PC-3 (cell line): ENCODE results near the gene HSPA6. TPM values are rescaled to one million over a fixed set of nuclear protein-coding genes. Genes with fewer than 3 reads are reported as not detected.
"Not testable (repeated sequence)": the region's sequence is repeated elsewhere in the genome, so short reads cannot be mapped to it uniquely, and the experiment has no call there.

Experiments
- ATAC-seq: fragments of 200-7000 bp; cut with Tn5 transposase; 2 replicates; pipeline ENCODE4 v1.9.1; 2020; ENCODE audit warnings: mild to moderate bottlenecking, moderate library complexity
- BruUV-seq: library from RNA; stranded (reverse); fragments of 400-500 nt; replicated peaks from 2 replicates; lab custom pipeline; 2021; lab: Mats Ljungman, UMichigan
- CTCF ChIA-PET: fragments of 300-600 bp; sonication (Branson Sonifier 250); formaldehyde crosslinking; loops from one replicate; lab custom pipeline; 2022; ENCODE audit warnings: antibody characterized with exemption; lab: Charles Lee
- POLR2A ChIA-PET: fragments of 300-600 bp; sonication (Branson Sonifier 250); formaldehyde crosslinking; loops from one replicate; lab custom pipeline; 2022; ENCODE audit warnings: antibody characterized with exemption; ENCODE audit not compliant: unreplicated experiment; lab: Charles Lee
- DNase-seq: peaks from one replicate; pipeline ENCODE4 v3.0.0-alpha.2; 2015
- H2AFZ ChIP-seq: fragments of 300-600 bp; sonication (generic); 2 replicates; pipeline ENCODE4 v1.6.0; 2016; ENCODE audit warnings: antibody characterized with exemption, low read length
- H3F3A ChIP-seq: fragments of 300-600 bp; sonication (generic); one replicate; pipeline ENCODE4 v1.6.0; 2017; ENCODE audit warnings: antibody characterized with exemption, low read length, control low read depth, mild to moderate bottlenecking; ENCODE audit not compliant: unreplicated experiment
- H3K27ac ChIP-seq: fragments of 300-600 bp; sonication (generic); 2 replicates; pipeline ENCODE4 v1.5.1; 2016; ENCODE audit warnings: mild to moderate bottlenecking, low read length
- H3K27me3 ChIP-seq: fragments of 300-600 bp; sonication (generic); 2 replicates; pipeline ENCODE4 v1.6.1; 2016; ENCODE audit warnings: low read length, mixed read lengths
- H3K36me3 ChIP-seq: fragments of 300-600 bp; sonication (generic); 2 replicates; pipeline ENCODE4 v1.6.1; 2016; ENCODE audit warnings: low read depth, mixed run types, low read length, mixed read lengths
- H3K4me1 ChIP-seq: fragments of 300-600 bp; sonication (generic); 2 replicates; pipeline ENCODE4 v1.5.1; 2016; ENCODE audit warnings: low read length; ENCODE audit not compliant: insufficient read depth
- H3K4me2 ChIP-seq: fragments of 300-600 bp; sonication (generic); 2 replicates; pipeline ENCODE4 v1.6.0; 2016; ENCODE audit warnings: low read length
- H3K4me3 ChIP-seq: fragments of 300-600 bp; sonication (generic); 2 replicates; pipeline ENCODE4 v1.5.1; 2016; ENCODE audit warnings: mild to moderate bottlenecking, low read length, mixed read lengths
- H3K79me2 ChIP-seq: fragments of 300-600 bp; sonication (generic); 2 replicates; pipeline ENCODE4 v1.6.1; 2017; ENCODE audit warnings: low read length, mixed read lengths
- H3K9ac ChIP-seq: fragments of 300-600 bp; sonication (generic); 2 replicates; pipeline ENCODE4 v1.6.0; 2016; ENCODE audit warnings: mild to moderate bottlenecking, low read length
- H3K9me2 ChIP-seq: fragments of 300-600 bp; sonication (generic); replicated peaks from 2 replicates; pipeline ENCODE4 v1.6.1; 2016; ENCODE audit warnings: mixed run types, low read length, mixed read lengths
- H3K9me3 ChIP-seq: fragments of 300-600 bp; sonication (generic); 2 replicates; pipeline ENCODE4 v1.6.1; 2016; ENCODE audit warnings: low read length, mixed read lengths
- H4K20me1 ChIP-seq: fragments of 300-600 bp; sonication (generic); 2 replicates; pipeline ENCODE4 v1.6.1; 2016; ENCODE audit warnings: low read length, mixed read lengths
- intact Hi-C: fragments of 100-400 bp; cut with micrococcal nuclease; formaldehyde crosslinking; loops from 2 replicates; pipeline ENCODE4 v1.9.0; 2023
- total RNA-seq: library from RNA; depleted of rRNA; stranded (reverse); fragments of >200 nt; gene quantifications from 2 replicates; pipeline ENCODE4 v1.2.3, GENCODE V29; 2014

The HSPA6 gene
- total RNA-seq, 1 experiment from 2014 or later: 4.3 TPM

DNA sequence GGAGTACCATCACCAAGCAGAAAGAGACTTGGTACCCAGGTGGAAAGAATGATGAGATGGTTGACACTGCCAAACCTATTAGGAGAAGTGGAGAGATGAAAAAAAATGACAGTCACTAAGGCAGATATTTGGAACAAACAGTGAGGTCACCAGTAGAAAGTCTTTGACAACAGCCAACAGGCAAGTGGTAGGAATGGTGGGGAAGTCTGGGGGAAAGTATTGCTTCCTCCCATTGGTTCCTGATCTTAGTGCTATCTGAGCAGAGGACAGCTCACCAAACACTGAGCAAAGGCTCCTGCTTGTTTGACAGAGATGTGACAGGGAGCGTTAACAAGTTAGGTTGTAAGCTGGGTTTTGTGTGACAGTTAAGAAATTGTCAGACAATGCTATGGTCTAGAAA lies 18.8 kb downstream of the HSPA6 start:
- H3K9me2 ChIP-seq, H3F3A ChIP-seq, ATAC-seq, H3K4me1 ChIP-seq, intact Hi-C loops, H2AFZ ChIP-seq, H3K79me2 ChIP-seq, CTCF ChIA-PET, BruUV-seq, H3K36me3 ChIP-seq, H3K9me3 ChIP-seq, H3K4me3 ChIP-seq, H3K27me3 ChIP-seq, H3K9ac ChIP-seq, DNase-seq, H3K4me2 ChIP-seq, H3K27ac ChIP-seq, H4K20me1 ChIP-seq, POLR2A ChIA-PET: not testable (repeated sequence)

DNA sequence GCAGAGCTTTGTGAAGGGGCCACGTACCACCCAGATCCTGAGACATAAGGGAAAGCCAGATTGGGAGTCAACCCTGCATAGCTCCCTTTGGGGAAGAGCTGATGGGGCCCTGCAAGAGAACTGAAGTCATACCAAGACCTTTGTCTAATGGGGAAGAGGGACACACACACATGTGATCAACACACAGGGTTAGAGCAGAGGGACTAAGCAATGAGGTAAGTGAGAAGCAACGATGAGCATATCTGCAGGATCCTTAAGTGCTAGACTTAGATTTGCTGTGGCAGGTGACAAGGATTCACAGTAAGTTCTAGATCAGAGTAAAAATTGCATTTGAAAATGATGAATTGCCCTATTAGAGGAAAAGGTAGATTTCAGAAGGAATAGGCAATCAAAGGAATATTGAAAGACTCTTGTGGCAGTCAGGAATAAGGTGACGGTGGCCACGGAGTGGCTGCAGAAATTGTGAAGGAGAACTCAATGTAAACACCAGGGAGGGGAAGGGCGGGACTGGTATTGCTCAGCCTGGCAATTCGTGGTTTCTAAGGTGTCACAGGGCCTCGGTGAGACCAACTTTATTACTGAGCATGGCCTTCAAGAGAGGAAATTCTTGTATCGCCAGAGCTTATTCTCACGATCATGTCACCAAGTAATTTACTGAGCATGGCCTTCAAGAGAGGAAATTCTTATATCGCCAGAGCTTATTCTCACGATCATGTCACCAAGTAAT lies 20.8 kb downstream of the HSPA6 start:
- H3K79me2 ChIP-seq, POLR2A ChIA-PET, H3K4me1 ChIP-seq, BruUV-seq, H4K20me1 ChIP-seq, H3K4me3 ChIP-seq, H3F3A ChIP-seq, H3K36me3 ChIP-seq, H3K4me2 ChIP-seq, DNase-seq, H3K9me2 ChIP-seq, H3K27me3 ChIP-seq, H3K27ac ChIP-seq, H2AFZ ChIP-seq, intact Hi-C loops, H3K9me3 ChIP-seq, H3K9ac ChIP-seq: not testable (repeated sequence)
- 0 out of 2 replicates have a peak, but pooled peaks have one; percentile 18 for ATAC-seq
- CTCF ChIA-PET: interaction anchor here (0.6 kb wide), 1 partner anchor 34 kb away, joined by 4 read pairs; no protein-coding TSS in a partner anchor

GRCh38 chr1:161547995-161548741 lies 23.8 kb downstream of the HSPA6 start:
- H3F3A ChIP-seq, H3K36me3 ChIP-seq, H3K79me2 ChIP-seq, POLR2A ChIA-PET, BruUV-seq, H3K4me3 ChIP-seq, DNase-seq, H3K4me2 ChIP-seq, H2AFZ ChIP-seq, H3K9me3 ChIP-seq, H3K27ac ChIP-seq, H3K4me1 ChIP-seq, H3K27me3 ChIP-seq, H3K9me2 ChIP-seq, H3K9ac ChIP-seq, ATAC-seq, CTCF ChIA-PET, intact Hi-C loops, H4K20me1 ChIP-seq: not testable (repeated sequence)

DNA sequence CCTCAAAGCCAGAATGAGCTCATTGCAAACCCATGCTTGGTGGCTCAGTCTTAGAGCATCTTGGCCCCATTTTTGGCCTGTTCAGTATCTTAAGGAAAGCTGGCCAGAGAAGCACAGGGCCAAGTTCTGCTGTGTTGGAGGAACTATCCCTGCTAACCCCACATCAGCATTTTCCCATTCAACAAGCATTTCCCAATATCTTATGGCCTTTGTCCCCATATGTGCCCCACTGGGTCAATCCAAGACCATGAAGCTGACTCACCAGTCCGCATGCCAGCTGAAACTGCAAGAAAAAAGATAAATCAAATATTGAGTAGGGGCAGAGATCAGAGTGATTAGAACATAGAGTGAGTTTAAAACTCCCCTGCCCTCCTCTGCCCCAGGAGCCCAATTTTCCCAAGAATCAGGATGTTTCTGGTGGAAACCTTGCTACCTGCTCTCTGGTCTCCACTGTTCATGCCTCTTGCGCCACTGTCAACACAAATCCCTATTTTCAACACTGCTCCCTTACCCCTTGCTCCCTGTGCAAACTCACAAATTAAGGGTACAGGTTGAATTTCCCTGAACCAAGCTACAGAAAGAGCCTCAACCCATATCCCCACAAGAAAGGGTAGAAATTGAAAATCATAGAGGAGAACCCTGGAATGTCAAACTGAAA lies 24.5 kb downstream of the HSPA6 start:
- CTCF ChIA-PET, H3K4me1 ChIP-seq, H3F3A ChIP-seq, H3K79me2 ChIP-seq, DNase-seq, POLR2A ChIA-PET, H2AFZ ChIP-seq, H3K9me2 ChIP-seq, H3K27me3 ChIP-seq, H3K4me2 ChIP-seq, BruUV-seq, H3K4me3 ChIP-seq, H3K27ac ChIP-seq, H3K9me3 ChIP-seq, ATAC-seq, H3K9ac ChIP-seq, intact Hi-C loops, H4K20me1 ChIP-seq, H3K36me3 ChIP-seq: not testable (repeated sequence)
